Ascending aorta (tissue), 2 donors: ENCODE data around the gene RTN1. TPM values are rescaled to one million over a fixed set of nuclear protein-coding genes. Genes with fewer than 3 reads are reported as not detected.

Experiments used
- DNase-seq, 2 donors: peaks; one replicate each; pipeline ENCODE4 v3.0.0-alpha.2; 2019; ENCODE audit warnings: low spot score in 2 of 2
- H3K27ac ChIP-seq, 2 donors: fragments of 200-600 bp; sonication (generic); one replicate each; pipeline ENCODE4 v1.5.1; 2016 to 2017; ENCODE audit warnings: mild to moderate bottlenecking in 1 of 2
- H3K27me3 ChIP-seq: fragments of 200-600 bp; sonication (generic); one replicate; pipeline ENCODE4 v1.5.1; 2017
- H3K36me3 ChIP-seq, 2 donors: fragments of 200-600 bp; sonication (generic); one replicate each; pipeline ENCODE4 v1.5.1; 2016
- H3K4me1 ChIP-seq, 2 donors: fragments of 200-600 bp; sonication (generic); one replicate each; pipeline ENCODE4 v1.5.1; 2016 to 2017; ENCODE audit warnings: mild to moderate bottlenecking in 1 of 2
- H3K4me3 ChIP-seq, 2 donors: fragments of 200-600 bp; sonication (generic); one replicate each; pipeline ENCODE4 v1.5.1; 2016 to 2017; ENCODE audit warnings: mild to moderate bottlenecking in 1 of 2
- H3K9me3 ChIP-seq, 2 donors: fragments of 200-600 bp; sonication (generic); one replicate each; pipeline ENCODE4 v1.5.1; 2016
- CTCF ChIP-seq, 3 experiments: fragments of 200-600 bp in 2 of 3; fragments of 450-650 bp in 1 of 3; sonication (generic) in 2 of 3; IDR thresholded peaks; one replicate each; pipeline ENCODE4 v1.5.1; 2016 to 2019; ENCODE audit warnings: antibody characterized with exemption in 3 of 3, mild to moderate bottlenecking in 1 of 3, moderate library complexity in 1 of 3
- intact Hi-C: fragments of 100-400 bp; cut with DNase I; formaldehyde crosslinking; loops from one replicate; pipeline ENCODE4 v1.15.1; 2023
- total RNA-seq: library from RNA; depleted of rRNA; stranded (reverse); fragments of >200 nt; gene quantifications from one replicate; pipeline ENCODE4 v1.1.0, GENCODE V29; 2016

The RTN1 gene
- total RNA-seq, 1 donor from 2014 or later, result 52.3 TPM

- peak; percentile 33 to 92 for DNase-seq
- no peak for TF ChIP-seq CTCF (IDR thresholded peaks at IDR 0.05)
Observed at GRCh38 chr14:59679872-59680271, 190.7 kb downstream of the RTN1 start.

GRCh38 chr14:59678352-59678751, 192.2 kb downstream of the RTN1 start:
- intact Hi-C loops, result loop anchor here (5.0 kb wide), 2 partner anchors 414 to 569 kb away; partner anchors contain the start of genes PCNX4 and PPM1A
- TF ChIP-seq CTCF (IDR thresholded peaks at IDR 0.05), result no peak

More at GRCh38 chr14:59679872-59680271, 190.7 kb downstream of the RTN1 start:
- Histone ChIP-seq H3K4me3 (no peak overlapping the region), H3K4me1 (peaks cover 9 to 48% of the 10 kb centered on the region in 2 donors), H3K27me3 (no peaks in the 10 kb centered on the region), H3K27ac (peak overlapping the region; percentile 90 to 96), H3K36me3 (no peaks in the 10 kb centered on the region), H3K9me3 (no peaks in the 10 kb centered on the region)
- intact Hi-C loops, result loop anchor here (2.0 to 10.0 kb wide), 4 partner anchors 195 to 567 kb away; partner anchors contain the start of genes DHRS7, JKAMP, L3HYPDH and PCNX4

GRCh38 chr14:59677771-59678231, 192.8 kb downstream of the RTN1 start:
- H3K4me1 ChIP-seq, result peaks cover 9 to 44% of the 10 kb centered on the region in 2 donors
- TF ChIP-seq CTCF (IDR thresholded peaks at IDR 0.05), result no peak
- no peak overlapping the region for H3K4me3 ChIP-seq
- no peaks in the 10 kb centered on the region for H3K36me3 ChIP-seq
- DNase-seq, result peak in 1 of 2 donors; percentile 81
- no peaks in the 10 kb centered on the region for H3K9me3 ChIP-seq
- no peaks in the 10 kb centered on the region for H3K27me3 ChIP-seq
- H3K27ac ChIP-seq, result peak overlapping the region; percentile 90 to 96
- intact Hi-C loops, result loop anchor here (1.0 to 5.0 kb wide), 4 partner anchors 18 to 570 kb away; partner anchors contain the start of genes PCNX4 and PPM1A

More at GRCh38 chr14:59678352-59678751, 192.2 kb downstream of the RTN1 start:
- H3K27ac ChIP-seq, result peak overlapping the region; percentile 90 to 96
- H3K4me1 ChIP-seq, result peaks cover 9 to 44% of the 10 kb centered on the region in 2 donors
- H3K36me3 ChIP-seq, result no peaks in the 10 kb centered on the region
- no peaks in the 10 kb centered on the region for H3K27me3 ChIP-seq
- no peak for DNase-seq
- no peaks in the 10 kb centered on the region for H3K9me3 ChIP-seq
- no peak overlapping the region for H3K4me3 ChIP-seq

GRCh38 chr14:59675394-59675793, 195.2 kb downstream of the RTN1 start:
- H3K9me3 ChIP-seq, result no peaks in the 10 kb centered on the region
- H3K36me3 ChIP-seq, result no peaks in the 10 kb centered on the region
- intact Hi-C loops, result loop anchor here (5.0 kb wide), 2 partner anchors 417 to 572 kb away; partner anchors contain the start of genes PCNX4 and PPM1A
- H3K27ac ChIP-seq, result no peak overlapping the region
- H3K4me1 ChIP-seq, result peaks cover 9 to 35% of the 10 kb centered on the region in 2 donors
- H3K4me3 ChIP-seq, result no peak overlapping the region
- DNase-seq, result no peak
- no peak for TF ChIP-seq CTCF (IDR thresholded peaks at IDR 0.05)
- no peaks in the 10 kb centered on the region for H3K27me3 ChIP-seq

- Histone ChIP-seq H3K27me3 (no peaks in the 10 kb centered on the region), H3K4me1 (no peaks in the 10 kb centered on the region), H3K4me3 (no peak overlapping the region), H3K9me3 (peaks cover 0 to 17% of the 10 kb centered on the region in 2 donors), H3K27ac (no peak overlapping the region), H3K36me3 (no peaks in the 10 kb centered on the region)
- intact Hi-C loops, result no loop called here
- TF ChIP-seq CTCF (IDR thresholded peaks at IDR 0.05), result no peak
- DNase-seq, result no peak
Observed at GRCh38 chr14:59664741-59665140, 205.8 kb downstream of the RTN1 start.
